ENCODE results near the gene SNTB2.

Gene SNTB2

DNA sequence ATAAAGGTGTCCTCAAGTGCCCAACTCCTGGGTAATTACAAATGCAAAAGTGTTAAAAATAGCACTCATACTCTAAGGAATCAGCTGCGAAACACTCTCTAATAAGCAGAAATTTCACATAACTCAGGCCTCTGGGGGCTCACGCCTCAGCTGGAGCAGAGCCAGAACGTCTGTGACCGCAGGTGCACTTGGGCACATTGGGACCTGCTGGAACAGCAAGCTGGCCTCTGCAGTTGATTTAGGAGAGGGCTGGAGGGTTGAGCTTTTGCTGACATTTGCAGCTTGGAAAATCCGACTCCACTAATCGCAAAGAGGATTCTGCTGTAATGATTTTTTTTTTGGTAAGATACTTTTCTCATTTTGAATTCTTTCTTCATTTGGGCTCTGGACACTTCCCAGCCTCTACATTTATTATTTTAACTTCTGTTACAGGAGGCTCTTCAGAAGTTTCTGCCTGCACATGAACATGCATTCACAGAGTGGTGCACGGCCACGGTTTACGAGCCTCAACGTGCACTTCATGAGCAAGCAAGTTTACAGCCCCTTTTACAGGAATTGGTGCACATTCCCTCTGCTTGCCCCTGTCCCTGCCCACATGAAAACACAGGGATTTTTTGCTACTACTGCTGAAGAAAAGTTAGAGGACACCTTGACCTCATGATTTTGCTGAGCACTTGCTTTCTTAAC, 4.1 kb upstream of the SNTB2 start:
- DNase-seq, result no peak

DNA sequence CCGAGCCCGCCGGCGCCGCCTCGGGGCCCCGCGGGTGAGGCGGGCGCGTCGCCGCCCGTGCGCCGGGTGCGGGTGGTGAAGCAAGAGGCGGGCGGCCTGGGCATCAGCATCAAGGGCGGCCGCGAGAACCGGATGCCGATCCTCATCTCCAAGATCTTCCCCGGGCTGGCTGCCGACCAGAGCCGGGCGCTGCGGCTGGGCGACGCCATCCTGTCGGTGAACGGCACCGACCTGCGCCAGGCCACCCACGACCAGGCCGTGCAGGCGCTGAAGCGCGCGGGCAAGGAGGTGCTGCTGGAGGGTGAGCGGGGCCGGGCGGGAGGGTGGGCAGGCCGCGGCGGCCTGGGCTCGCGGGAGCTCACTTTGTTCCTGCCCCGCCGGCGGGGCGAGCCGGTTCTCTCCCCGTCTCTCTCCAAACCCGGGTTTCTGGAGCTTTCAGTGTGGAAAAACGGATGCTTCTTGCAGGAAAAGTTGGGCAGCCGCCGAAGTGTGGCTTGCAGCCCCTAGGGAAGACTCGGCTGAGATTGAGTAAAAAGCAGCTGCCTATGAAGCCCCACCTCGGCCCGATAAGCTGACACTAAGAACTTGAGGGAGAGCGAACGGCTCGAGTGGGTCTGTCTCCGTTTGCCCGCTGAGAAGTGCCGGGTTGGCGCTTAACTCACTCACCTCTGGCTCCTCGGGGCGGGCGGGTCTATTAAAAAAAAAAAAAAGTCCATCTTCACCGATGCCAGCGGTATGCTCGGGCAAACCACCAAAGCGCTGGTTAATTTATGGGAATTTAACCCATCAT, 677 bp downstream of the SNTB2 start:
- DNase-seq, result peak; percentile 39

DNA sequence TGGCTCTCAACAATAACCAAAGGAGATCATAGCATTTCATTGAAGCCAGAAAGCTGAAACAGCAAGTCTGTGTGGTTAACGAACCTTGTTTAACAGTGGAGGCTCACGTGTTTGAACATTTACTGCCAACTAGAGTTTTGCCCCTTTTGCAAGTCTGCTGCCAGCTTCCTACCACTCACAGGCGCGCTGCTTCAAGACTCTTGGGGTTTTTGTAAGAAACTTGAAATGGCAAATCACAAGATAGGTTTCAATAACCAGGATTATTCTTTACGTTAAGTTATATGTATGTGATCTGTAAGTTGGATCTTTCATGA, 1.2 kb downstream of the SNTB2 start:
- DNase-seq, result peak; percentile 21

DNA sequence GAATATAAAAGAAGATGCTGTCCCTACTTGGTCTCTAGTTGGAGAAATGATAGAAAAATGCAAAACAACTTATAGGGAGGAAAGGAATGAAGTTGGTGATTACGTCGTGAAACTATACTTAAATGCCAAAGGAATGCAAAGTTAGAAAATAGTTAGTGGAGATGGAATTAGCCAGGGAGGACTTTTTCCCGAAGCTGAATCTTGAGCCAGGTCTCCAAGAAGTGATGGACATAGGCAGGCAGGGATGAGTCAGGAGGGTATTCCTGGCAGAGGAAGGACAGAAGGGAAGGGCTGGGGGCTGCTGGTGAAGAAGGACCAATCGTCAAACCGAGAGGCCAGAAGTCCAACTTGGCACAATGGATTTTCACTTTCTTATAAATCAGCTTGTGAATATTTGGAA, 1.8 kb downstream of the SNTB2 start:
- no peak for DNase-seq

DNA sequence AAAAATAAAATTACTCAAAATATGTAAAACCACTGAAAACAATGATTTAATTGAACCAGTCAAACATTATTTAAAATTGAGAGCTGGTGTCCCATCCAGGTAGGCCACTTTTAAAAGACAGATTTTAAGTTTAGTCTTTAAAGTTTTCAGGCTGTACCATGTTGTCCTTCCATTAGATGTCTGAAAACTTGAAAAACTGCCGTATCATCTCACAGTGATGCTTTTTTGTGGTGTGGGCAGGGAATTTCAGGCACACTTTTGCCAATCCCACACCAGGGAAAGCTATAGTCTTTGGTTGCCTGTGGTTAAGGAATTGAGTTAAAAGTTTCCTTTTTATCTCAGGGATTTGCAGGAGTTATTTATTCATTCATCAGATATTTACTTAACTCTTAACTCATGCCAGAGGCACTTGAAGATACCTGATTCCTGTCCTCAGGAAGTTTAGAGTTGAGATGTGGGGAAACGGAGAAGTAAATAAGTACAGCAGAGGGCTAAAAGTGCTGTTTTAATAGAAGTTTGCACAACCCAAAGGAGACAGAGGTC, 3.2 kb downstream of the SNTB2 start:
- no peak for DNase-seq

DNA sequence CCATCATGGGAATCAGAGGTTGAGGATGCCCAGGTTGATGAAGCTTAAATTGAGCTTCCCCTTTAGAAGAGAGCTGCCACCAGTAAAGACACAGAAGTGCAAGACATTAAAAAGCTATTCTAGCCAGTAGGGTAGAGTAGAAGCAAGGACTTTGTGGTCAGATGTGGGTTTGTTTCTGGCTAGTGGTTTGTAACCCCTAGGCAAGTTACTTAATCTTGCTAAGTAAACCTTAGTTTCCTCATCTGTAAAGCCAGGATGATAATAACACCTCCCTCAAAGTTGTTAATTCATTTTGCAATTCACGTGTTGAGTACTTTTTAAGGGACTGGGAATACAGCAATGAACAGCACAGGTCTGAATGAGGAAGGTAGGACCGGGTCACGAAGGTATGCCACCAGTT, 3.6 kb downstream of the SNTB2 start:
- peak; percentile 16 for DNase-seq

DNA sequence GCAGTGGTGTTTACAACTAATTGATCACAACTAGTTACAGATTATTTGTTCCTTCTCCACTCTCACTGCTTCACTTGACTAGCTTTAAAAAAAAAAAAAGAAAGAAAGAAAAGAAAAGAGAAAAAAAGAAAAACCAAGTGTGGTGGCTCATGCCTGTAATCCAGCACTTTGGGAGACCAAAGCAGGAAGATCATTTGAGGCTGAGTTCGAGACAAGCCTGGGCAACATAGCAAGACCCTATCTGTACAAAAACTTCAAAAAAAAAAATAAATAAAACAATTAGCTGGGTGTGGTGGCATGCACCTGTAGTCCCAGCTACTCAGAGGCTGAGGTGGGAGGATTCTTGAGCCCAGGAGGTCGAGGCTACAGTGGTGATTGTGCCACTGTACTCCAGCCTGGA, 4.2 kb downstream of the SNTB2 start:
- no peak for DNase-seq

DNA sequence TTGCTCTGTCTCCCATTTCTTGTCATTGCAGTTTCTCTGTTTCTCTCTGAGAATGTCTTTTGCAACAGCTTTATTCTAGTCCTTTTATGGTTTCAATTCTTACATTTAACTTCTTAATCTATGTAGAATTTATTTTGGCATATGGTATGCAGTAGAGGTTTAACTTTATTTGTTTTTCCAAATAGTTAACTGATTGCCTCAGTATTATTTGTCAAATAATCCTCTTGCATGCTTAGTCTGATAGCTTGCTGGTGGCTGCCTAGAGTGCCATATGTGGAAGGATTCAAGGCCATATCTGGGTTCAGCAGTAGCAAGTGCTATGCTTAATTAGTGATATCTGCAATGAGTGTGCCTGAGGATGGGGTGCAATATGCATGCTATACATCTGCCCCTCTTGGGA, 6.9 kb downstream of the SNTB2 start:
- DNase-seq, result no peak

DNA sequence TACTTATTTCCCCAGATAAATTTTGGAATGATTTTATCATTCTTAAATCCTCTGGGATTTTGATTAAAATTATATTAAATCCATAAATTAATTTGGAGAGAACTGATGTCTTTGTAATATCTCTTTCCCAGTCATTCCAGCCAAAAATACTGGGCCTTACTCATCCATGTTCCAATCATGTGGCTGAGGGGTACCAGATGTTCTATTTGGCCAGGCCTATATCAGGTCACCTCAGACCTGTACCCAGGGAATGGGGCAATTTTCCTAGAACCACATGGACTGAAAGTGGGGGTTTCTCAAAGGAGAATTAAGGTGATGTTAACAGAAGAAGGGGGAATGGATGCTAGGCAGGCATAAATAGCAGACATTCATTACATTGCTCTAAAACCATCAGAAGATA, 7.5 kb downstream of the SNTB2 start:
- no peak for DNase-seq

DNA sequence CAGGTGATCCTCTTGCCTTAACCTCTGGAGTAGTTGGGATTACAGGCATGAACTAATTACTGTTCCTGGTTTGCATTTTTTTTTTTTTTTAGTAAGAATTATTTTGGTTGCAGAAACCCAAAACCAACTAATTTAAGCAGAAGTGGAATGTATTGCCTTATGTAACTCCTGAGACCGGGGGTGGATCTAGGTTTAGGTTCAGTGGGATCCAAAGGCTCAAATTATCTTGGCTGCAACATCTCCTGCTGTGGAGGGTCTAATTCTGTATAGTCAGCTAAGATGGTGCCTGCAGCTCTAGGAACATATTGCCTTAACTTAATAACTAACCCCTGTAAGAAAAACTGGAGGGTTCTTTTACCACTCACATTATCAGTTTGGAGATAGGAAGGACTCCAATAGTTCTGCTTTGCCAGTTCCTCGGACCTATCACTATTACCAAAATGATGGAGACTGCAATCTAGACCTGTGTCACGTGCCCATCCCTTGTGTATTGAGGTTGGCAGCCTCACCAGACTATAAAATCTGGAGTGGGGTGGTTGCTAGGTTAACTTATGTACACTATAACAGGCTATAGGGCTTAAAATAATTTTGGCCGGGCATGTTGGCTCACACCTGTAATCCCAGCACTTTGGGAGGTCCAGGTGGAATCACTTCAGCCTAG, 8.5 kb downstream of the SNTB2 start:
- DNase-seq, result no peak

DNA sequence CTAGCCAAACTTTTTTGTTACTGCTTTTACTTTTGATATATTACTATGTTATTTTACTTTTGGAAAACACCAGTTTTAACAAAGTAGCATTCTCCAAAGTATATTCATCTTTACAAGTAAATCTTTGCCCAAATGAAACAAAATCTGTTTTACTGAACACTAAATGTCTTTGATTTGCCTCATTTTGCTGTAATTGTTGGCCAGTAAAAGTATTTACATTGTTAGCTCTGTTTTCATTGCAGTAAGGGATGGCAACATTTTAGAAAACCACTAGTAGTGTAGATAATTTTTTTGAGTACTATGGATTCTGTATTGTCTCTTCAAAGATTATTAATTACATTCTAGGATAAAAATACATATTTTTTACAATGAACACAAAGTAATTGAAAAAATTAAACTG, 10.6 kb downstream of the SNTB2 start:
- no peak for DNase-seq

DNA sequence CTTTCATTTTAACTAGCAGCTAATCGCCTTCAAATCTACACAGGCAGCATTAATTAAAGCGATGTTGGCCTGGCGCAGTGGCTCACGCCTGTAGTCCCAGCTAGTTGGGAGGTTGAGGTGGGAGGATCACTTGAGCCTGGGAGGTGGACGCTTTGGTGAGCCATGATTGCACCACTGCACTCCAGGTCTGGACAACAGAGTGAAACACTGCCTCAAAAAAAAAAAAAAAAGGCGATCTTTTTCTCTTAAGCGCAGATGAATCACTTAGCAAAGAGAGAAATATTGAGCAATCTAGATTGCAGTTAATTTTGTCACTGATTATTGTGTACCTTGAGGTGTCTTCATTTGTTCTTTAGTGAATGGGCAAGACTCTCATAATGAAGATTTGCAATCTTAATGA, 12.4 kb downstream of the SNTB2 start:
- DNase-seq, result no peak

DNA sequence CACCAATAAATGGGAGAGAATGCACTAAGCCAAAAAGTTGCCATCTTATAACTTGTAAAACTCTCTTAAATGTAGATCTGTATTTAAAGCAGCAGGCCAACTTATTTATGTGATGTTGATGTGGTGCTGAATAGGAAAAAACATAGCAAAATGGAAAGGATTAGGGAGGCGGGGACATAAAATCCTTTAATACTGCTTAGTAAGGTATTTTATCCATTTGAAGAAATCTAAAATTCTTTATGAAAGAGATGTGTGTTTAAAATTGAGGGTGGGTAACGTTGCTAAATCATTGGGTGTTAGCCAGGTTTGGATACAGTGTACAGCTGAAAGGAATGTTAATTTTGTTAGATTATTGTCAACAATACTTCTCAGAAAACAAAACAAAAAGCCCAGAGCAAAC, 14.3 kb downstream of the SNTB2 start:
- no peak for DNase-seq

DNA sequence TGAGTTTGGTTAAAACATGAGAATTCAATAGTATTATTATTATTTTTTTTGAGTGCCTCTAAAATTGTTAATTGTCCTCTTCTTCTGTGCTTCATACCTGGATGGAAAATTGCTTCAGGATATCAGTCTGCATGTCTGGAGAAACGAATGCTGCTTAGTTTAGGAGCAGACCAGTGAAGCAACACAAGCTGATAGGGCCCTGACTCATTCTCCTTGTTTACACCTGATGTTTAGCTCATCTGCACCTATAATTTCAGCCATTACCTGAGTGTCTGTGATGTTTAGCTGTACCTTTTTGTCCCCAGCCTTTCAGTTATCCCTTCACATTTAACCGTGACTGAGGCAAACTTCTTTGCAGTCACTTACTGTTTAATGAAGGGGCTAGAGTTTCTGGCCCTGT, 14.8 kb downstream of the SNTB2 start:
- no peak for DNase-seq

DNA sequence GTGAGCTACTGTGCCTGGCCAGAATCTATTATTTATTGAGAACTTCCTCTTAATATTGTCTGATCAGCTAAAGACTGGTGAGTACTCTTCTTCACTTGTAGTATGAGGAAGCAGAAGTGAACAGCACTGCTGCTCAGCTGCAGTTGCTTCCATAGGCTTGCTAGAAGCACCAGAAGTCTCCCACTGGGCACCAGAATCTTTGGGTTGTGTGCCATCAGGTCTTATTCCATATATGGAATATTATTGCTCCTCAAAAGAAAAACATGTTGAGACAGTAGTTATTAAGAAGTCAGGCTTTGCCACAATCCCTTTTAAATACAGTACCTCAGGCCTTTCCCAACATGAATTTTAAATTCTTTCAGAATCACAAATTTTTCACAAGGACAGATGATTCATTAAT, 17.2 kb downstream of the SNTB2 start:
- DNase-seq, result no peak

DNA sequence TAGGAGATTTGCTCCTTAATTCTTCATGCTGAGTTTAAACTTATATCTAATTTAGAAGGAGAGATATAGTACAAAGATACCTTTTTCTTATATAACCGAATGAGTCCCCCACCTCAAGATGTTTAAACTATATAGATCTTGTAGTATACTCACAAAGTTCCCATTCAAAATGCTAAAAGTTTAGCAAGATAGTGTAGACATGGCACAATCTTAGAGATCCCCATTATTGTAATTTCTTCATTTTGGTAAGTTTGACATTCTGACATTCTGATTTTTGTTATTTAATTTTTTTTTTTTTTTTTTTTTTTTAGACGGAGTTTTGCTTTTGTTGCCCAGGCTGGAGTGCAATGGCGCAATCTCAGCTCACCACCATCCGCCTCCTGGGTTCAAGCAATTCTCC, 22.8 kb downstream of the SNTB2 start:
- no peak for DNase-seq

DNA sequence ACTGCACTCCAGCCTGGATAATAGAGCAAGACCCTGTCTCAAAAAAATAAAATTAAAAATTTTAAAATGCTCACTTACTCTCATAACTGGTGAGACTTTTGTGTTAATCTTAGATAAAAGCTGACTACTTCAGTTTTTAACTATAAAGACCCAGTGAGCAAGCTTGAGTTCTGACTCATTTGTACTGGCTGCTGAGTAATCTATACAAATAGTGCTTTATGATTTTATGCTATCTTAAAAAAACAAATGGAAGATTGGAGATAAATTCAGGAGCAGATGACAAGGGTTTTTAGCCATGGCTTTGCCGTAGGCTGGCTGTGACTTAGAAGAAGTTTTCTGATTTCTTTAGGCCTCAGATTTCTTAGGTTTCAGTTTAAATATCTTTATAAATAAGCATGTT, 30.5 kb downstream of the SNTB2 start:
- peak; percentile 20 for DNase-seq

DNA sequence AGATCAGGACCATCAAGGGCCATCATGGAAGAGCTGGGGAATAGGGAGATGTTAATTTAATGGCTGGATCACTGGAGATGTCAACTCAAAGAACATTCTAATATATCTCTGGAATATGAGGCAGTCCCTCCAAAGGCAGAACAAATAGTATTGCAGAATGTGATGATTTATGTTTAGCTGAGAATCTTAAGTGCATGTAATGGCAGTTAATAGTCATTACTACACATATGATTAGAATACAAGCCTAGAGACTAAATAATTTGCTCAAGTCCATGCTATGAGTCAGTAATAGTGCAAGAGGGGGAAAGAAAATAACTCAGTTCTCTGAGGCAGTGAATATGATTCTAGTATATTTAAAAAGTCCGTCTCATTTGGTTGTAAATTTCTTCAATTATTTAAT, 32.3 kb downstream of the SNTB2 start:
- DNase-seq, result no peak

DNA sequence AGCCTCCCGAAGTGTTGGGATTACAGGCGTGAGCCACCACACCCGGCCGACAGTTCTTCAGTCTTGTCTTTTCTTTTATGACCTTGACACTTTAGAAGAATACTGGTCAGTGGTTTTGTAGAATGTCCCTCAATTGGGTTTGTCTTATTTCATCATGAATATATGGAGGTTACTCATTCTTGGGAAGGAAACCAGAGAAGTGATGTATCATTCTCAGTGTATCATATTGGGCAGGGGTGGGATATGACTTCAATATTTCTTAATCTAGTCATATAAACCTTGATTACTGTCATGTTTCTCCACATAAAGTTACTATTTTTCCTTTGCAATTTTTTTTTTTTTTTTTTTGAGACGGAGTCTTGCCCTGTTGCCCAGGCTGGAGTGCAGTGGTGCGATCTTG, 36.9 kb downstream of the SNTB2 start:
- no peak for DNase-seq

DNA sequence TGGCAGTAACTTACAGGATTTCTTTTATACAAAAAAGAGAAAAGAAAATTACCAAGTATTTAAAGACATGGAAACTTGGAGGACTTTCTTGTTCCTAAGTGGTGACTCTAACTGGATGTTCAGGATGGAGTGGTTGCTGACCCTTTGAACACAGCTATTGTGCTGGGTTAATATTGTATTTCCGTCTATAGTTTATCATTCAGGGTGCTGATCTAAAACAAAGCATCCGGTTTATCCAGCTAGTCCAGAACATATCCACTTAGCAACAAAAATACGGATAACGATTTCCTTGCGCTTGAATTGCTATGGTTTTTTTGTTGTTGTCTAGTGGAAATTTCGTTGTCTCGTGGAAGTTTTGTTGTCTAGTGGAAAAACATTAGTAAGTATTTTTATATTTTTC, 38.2 kb downstream of the SNTB2 start:
- no peak for DNase-seq

DNA sequence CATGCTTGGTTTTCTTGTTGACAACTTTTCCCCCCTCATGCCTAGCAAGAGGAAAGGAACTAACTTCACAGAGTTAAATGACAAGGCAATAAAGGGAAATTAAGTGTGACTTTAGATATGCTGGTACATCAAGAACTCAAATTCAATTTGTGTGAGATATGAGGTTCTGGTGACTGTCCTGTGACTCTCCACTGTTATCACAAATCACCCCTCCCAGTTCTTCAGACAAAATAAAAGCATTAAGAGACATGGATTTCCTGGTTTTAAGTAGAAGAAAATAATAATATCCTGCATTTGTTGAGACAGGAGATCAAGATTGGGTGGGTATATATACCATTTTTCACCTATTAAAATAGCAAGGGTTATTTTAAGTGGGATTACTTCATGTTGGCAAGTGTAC, 46.2 kb downstream of the SNTB2 start:
- no peak for DNase-seq

DNA sequence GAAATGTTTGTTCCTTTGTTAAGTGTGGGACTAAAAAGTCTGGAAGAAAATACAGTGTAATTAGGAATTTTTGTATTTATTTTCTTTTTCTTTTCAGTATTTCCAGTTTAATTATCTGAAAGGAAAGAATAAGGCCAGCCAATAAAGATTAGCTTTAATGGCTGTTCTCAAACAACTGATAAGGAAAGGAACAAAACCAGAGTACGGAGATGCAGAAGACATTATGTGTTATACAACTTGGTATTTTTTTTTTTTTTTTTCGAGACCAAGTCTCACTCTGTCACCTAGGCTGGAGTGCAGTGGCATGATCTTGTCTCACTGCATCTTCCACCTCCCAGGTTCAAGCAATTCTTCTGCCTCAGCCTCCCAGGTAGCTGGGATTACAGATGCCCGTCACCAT, 47.5 kb downstream of the SNTB2 start:
- DNase-seq, result no peak

DNA sequence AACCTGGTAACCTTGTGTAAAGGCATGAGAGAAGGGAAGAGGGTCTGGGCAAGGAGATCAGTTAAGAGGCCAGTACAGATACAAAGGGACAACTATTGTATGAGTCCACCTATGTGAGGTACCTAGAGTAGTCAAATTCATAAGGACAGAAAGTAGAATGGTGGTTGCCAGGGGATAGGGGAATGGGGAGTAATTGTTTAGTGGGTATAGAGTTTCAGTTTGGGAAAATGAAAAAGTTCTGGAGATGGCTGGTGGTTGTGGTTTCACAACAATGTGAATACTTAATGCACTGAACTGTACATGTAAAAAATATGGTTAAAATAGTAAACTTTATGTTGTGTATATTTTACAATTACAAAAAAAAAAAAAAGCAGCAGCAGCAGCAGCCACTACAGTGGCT, 49.4 kb downstream of the SNTB2 start:
- DNase-seq, result no peak

DNA sequence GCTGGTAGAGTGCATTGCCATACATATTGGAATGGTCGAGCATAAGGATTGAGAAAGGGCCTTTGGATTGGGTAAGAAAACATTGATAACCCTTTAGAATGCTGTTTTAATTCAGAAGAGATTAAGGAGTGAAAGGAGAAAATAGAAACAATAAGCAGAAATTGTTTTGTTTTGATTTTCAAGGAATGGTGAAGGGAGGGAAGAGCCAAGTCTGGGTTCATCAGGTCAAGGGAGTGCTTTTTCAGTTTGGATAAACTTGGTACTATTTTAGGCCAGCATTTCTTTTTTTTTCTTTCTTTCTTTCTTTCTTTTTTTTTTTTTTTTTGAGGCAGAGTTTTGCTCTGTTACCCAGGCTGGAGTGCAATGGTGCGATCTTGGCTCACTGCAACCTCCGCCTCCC, 50.3 kb downstream of the SNTB2 start:
- DNase-seq, result no peak
